Dedifferentiated amniotic fluid mesenchymal stem cell (primary cell): ENCODE results near the gene KIF1B.

Experiments
- DNase-seq: peaks from one replicate; pipeline ENCODE4 v3.0.0-alpha.2; 2016; ENCODE audit errors: extremely low spot score

Gene KIF1B

DNA sequence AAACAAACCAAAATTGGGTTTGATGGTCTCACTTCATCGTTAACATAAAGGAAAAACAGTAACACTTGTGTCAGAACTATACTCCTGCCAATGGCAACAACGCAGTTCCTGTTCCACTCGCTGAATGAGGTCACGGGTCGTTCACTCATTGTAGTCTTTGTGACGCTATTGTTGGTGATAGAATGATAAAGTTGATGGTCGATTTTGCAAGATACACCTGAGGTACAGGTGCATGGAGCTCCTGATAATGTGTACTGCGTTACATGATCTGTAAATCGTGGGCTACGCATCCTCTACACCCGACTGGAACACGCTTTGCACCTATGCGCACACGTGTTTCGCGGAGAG lies 219.5 kb downstream of the KIF1B start:
- no peak for DNase-seq

DNA sequence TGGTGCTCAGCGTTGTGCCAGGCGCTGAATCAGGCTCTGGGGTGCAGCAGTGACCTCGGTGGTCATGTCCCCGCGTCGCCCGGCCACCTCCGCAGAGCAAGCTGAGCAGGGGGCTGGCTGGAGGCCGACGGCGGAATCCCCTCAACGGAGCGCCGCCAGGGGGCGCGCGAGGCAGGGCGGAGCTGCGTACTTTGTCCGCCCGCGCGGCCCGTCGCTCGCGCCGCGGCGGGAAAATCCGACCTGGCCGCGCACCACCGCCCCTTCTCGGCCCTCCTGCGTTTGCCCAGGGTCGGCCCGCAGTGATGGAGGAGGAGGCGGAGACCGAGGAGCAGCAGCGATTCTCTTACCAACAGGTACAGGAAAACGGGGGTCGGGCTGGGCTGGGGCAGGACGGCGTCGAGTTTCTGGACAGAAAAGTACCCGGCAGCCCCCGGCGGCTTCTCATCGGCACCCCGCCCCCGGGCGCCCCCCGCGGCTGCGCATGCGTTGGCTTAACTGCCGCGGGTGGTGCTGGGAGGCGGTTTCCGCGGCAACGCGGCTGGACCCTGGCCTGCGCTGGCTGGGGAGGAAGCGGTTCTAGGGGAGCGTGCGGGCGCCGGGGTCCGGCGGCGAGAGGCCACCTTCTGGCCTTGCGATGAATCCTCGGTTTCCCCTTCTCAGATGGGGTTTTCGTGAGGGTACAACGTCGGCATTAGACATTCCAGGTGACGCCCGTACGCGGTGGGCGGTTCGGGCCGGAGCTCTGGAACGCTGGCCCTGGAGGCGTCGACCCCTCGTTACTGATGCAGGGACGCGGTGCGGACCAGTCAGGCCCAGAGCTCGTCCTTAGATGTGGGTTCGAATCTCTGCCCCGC lies 220.1 kb downstream of the KIF1B start, which contains the start of gene CENPS:
TSS of gene CENPS (plus strand) at position 218 of the 854 bp plus-strand sequence. CDS start at position 303, 85 bp downstream.
- peak; percentile 87 for DNase-seq
